GM12891 (cell line): ENCODE results near the gene ZNF337. TPM values are rescaled to one million over a fixed set of nuclear protein-coding genes. Genes with fewer than 3 reads are reported as not detected.
A peak's percentile ranks its signal among the peaks of the same experiment; 100 is the strongest.

Source experiments
- DNase-seq: peaks from one replicate; pipeline ENCODE4 v3.0.0; 2011; ENCODE audit warnings: low spot score; ENCODE audit not compliant: insufficient read length
- FAIRE-seq: peaks from 2 replicates; lab custom pipeline; 2011; peaks lifted over from hg19 to GRCh38; lab: Jason Lieb, UNC
- PAX5 ChIP-seq: IDR thresholded peaks from 2 replicates; pipeline ENCODE4 v1.6.1; 2011; ENCODE audit warnings: low read length, moderate library complexity, mild to moderate bottlenecking; ENCODE audit not compliant: insufficient read depth, severe bottlenecking
- POLR2A ChIP-seq: IDR thresholded peaks from 2 replicates; pipeline ENCODE4 v1.6.1; 2011; ENCODE audit warnings: low read depth, low read length, control low read depth
- POLR2AphosphoS5 ChIP-seq: IDR thresholded peaks from 2 replicates; pipeline ENCODE4 v1.6.1; 2011; ENCODE audit warnings: low read depth, low read length, control low read depth
- POU2F2 ChIP-seq: IDR thresholded peaks from 2 replicates; pipeline ENCODE4 v1.6.1; 2011; ENCODE audit warnings: low read depth, mild to moderate bottlenecking, control low read depth, low read length, moderate library complexity
- SPI1 ChIP-seq: IDR thresholded peaks from 2 replicates; pipeline ENCODE4 v1.6.1; 2011; ENCODE audit warnings: low read depth, low read length, control low read depth
- TAF1 ChIP-seq: IDR thresholded peaks from 2 replicates; pipeline ENCODE4 v1.6.1; 2011; ENCODE audit warnings: low read depth, low read length, control low read depth
- polyA plus RNA-seq: library from polyadenylated mRNA; unstranded; fragments of >200 nt; gene quantifications from one replicate; pipeline ENCODE4 v1.2.1, GENCODE V29; 2012; ENCODE audit warnings: low read depth, missing spikeins, inconsistent platforms; ENCODE audit not compliant: missing spikeins

ZNF337 gene
- polyA plus RNA-seq: 9.1 TPM

GRCh38 chr20:25696371-25697131 lies at the start of gene ZNF337:
ZNF337 (minus strand) TSS chr20:25696853; CDS start chr20:25686417, 10,436 bp downstream.
- DNase-seq: peak; percentile 92
- TF ChIP-seq POU2F2: peak; percentile 39; the same call in 1 of the 2 replicates
- peak; percentile 64; the same call in 1 of the 2 replicates for TF ChIP-seq TAF1
- TF ChIP-seq PAX5: peak; percentile 76
- peak; percentile 75 for TF ChIP-seq POLR2A
- peak; percentile 71 for TF ChIP-seq POLR2AphosphoS5
- no peak for TF ChIP-seq SPI1

GRCh38 chr20:25745738-25746137 lies 49.1 kb upstream of the ZNF337 start:
- TF ChIP-seq SPI1 (no peak), PAX5 (no peak), POLR2AphosphoS5 (no peak), POLR2A (no peak), POU2F2 (no peak), TAF1 (no peak)
- no peak for DNase-seq
- no peak for FAIRE-seq

More at GRCh38 chr20:25696371-25697131, at the start of gene ZNF337:
- peak; percentile 99 for FAIRE-seq

DNA sequence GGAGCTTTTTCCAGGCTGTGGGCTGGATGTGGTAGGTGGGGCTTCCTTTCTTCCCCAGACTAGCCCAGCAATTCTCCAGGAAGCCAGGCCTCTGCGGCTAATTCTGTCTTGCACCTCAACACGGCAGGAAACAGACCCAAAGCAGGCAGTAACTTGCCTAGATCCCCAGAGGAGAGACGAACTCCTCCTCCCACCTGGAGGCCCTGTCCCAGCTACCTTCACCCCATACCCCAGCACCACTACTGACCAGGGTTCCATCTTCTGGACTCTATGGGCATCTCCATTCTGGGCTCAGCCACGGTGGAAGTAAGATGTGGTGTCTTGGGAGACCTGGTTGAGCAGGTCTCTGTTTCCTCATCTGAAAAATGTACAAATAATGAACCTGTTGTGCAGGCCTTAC lies 48.4 kb upstream of the ZNF337 start:
- TF ChIP-seq POU2F2 (no peak), POLR2A (no peak), SPI1 (no peak), PAX5 (no peak), POLR2AphosphoS5 (no peak), TAF1 (no peak)
- FAIRE-seq (no peak), DNase-seq (no peak)

DNA sequence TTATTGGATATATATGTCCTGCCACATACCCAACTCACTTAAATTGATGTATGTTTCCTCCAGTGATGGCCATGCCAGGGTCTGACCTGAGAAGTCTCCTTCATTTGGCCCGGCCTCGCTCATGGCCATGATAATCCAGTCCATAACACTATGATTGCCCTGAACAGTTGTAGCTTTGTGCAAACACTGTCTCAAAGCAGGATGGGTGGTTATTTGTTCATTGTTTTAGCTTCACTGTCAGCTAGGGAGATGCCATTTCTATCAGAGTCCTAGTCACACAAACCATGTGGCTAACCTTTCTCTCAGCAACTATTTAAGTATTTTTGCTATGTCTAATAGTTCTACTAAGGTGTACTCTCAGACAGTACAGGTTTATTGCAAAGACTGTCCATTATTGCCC lies 47.6 kb upstream of the ZNF337 start:
- FAIRE-seq: no peak
- no peak for DNase-seq
- TF ChIP-seq PAX5: no peak
- TF ChIP-seq POLR2AphosphoS5: no peak
- no peak for TF ChIP-seq POU2F2
- no peak for TF ChIP-seq POLR2A
- no peak for TF ChIP-seq SPI1
- no peak for TF ChIP-seq TAF1

GRCh38 chr20:25741088-25741487 lies 44.4 kb upstream of the ZNF337 start:
- no peak for TF ChIP-seq POU2F2
- TF ChIP-seq POLR2A: no peak
- TF ChIP-seq PAX5: no peak
- TF ChIP-seq POLR2AphosphoS5: no peak
- no peak for TF ChIP-seq SPI1
- TF ChIP-seq TAF1: no peak
- no peak for DNase-seq
- no peak for FAIRE-seq

- no peak for DNase-seq
- FAIRE-seq: no peak
- TF ChIP-seq PAX5: no peak
Measured at GRCh38 chr20:25739615-25740320, 43.1 kb upstream of the ZNF337 start.

GRCh38 chr20:25738198-25738597 lies 41.5 kb upstream of the ZNF337 start:
- FAIRE-seq: no peak
- TF ChIP-seq TAF1: no peak
- TF ChIP-seq SPI1: no peak
- no peak for TF ChIP-seq POU2F2
- TF ChIP-seq PAX5: no peak
- no peak for DNase-seq

DNA sequence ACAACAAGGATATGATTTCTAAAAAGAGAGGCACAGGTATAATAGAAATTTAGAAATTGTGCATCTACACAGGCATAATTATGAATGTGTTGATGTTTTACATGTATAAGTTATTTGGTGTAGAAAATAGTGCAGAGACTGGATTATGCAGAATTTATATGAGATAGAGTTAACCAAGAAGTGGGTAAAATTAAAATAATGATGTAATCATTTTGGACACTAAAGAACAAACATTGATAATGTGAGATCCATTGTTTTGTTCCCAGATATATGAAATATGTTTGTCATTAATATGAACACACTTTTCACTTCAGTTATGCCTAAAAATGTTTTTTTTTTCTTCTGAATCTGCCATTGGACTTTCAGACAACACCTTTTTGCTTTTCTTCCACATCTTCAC lies 37.2 kb upstream of the ZNF337 start:
- no peak for DNase-seq
- TF ChIP-seq POLR2AphosphoS5 (no peak), POLR2A (no peak), TAF1 (no peak), POU2F2 (no peak), PAX5 (no peak), SPI1 (no peak)
- FAIRE-seq: no peak

- TF ChIP-seq PAX5: no peak
- TF ChIP-seq SPI1: no peak
- TF ChIP-seq TAF1: no peak
- TF ChIP-seq POLR2AphosphoS5: no peak
- FAIRE-seq: no peak
Measured at GRCh38 chr20:25730862-25731261, 34.2 kb upstream of the ZNF337 start.

GRCh38 chr20:25726357-25726756 lies 29.7 kb upstream of the ZNF337 start:
- FAIRE-seq: no peak
- no peak for TF ChIP-seq POU2F2
- TF ChIP-seq TAF1: no peak
- TF ChIP-seq SPI1: no peak
- no peak for TF ChIP-seq PAX5
- TF ChIP-seq POLR2A: no peak
- TF ChIP-seq POLR2AphosphoS5: no peak
- DNase-seq: no peak

More at GRCh38 chr20:25730862-25731261, 34.2 kb upstream of the ZNF337 start:
- DNase-seq: no peak

GRCh38 chr20:25725639-25726038 lies 29.0 kb upstream of the ZNF337 start:
- FAIRE-seq (no peak), DNase-seq (no peak)
- TF ChIP-seq PAX5 (no peak), POLR2AphosphoS5 (no peak), POLR2A (no peak), POU2F2 (no peak), SPI1 (no peak), TAF1 (no peak)
